ENCODE results near the gene DHX38.

Gene DHX38

DNA sequence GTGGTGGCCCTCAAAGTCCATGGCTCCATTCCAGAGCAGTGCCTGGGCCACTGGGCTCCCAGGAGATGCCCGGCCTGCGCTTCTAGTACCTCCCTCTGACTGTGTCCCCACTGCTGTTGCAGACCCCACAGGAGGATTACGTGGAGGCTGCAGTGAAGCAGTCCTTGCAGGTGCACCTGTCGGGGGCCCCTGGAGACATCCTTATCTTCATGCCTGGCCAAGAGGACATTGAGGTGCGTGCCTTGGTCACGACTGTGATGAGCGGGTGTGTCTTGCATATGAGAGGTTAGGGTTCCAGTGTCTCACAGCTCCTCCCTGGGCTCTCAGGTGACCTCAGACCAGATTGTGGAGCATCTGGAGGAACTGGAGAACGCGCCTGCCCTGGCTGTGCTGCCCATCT lies 11.3 kb downstream of the DHX38 start:
- Histone ChIP-seq H3K14ac (ENCODE audit: low read length) (no peak overlapping the region), H3K9ac (ENCODE audit: low read length) (no peak overlapping the region), H3K4me1 (ENCODE audit: control insufficient read depth in 1 of 2, insufficient read depth in 2 of 2, low read length in 2 of 2) (no peaks in the 10 kb centered on the region), H4K12ac (ENCODE audit: low read depth, low read length) (no peak overlapping the region), H3K9me3 (ENCODE audit: insufficient read depth, low read depth, low read length) (peaks cover 3% of the 10 kb centered on the region), H2BK12ac (ENCODE audit: low read length) (no peak overlapping the region), H3K4me3 (ENCODE audit: low read depth, low read length) (no peak overlapping the region), H2BK5ac (ENCODE audit: low read depth, low read length, poor library complexity) (no peak overlapping the region), H3K27me3 (ENCODE audit: insufficient read depth, low read length) (no peaks in the 10 kb centered on the region), H4K91ac (ENCODE audit: low read depth, low read length) (no peak overlapping the region), H3K27ac (ENCODE audit: low read depth, low read length) (no peak overlapping the region), H2AFZ (ENCODE audit: insufficient read depth, low read length, poor library complexity) (no peak overlapping the region), H3K79me2 (ENCODE audit: control insufficient read depth, insufficient read depth, low read length, poor library complexity) (no peaks in the 10 kb centered on the region), H3K79me1 (ENCODE audit: low read length) (no peaks in the 10 kb centered on the region), H3K18ac (ENCODE audit: low read length) (no peak overlapping the region), H3K36me3 (ENCODE audit: control insufficient read depth in 1 of 2, insufficient read depth in 2 of 2, low read length in 2 of 2) (peaks cover 78 to 95% of the 10 kb centered on the region in 2 experiments), H2AK5ac (ENCODE audit: low read length) (no peak overlapping the region), H2BK120ac (ENCODE audit: insufficient read depth, low read length, poor library complexity) (no peak overlapping the region), H3K4me2 (ENCODE audit: low read length) (no peak overlapping the region), H4K8ac (ENCODE audit: low read depth, low read length) (no peak overlapping the region), H3K4ac (ENCODE audit: low read depth, low read length) (no peak overlapping the region), H3K23ac (ENCODE audit: low read length) (no peak overlapping the region)
- WGBS (ENCODE audit: extremely low coverage, insufficient coverage, insufficient read length), result no CpG with 5 or more reads among the region's 9 CpGs
- DNase-seq, result no peak

DNA sequence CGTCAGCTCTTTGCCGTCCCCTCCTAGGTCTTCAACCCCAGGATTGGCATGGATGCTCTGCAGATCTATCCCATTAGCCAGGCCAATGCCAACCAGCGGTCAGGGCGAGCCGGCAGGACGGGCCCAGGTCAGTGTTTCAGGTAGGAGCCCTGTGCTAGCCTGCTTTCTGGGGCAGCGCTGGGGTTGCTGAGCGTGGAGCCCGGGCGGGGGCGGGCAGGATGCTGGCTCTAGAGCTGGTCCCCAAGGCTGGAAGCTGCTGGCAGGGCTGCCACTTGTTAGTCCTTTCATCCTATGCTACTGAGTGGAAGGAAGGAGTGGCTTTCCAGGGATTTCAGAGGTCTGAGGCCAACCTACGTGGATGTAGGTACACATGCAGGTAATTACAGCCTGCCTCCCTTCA lies 12.3 kb downstream of the DHX38 start:
- Histone ChIP-seq H3K9ac (ENCODE audit: low read length) (no peak overlapping the region), H3K14ac (ENCODE audit: low read length) (no peak overlapping the region), H3K79me2 (ENCODE audit: control insufficient read depth, insufficient read depth, low read length, poor library complexity) (no peaks in the 10 kb centered on the region), H3K4ac (ENCODE audit: low read depth, low read length) (no peak overlapping the region), H3K4me2 (ENCODE audit: low read length) (no peak overlapping the region), H3K36me3 (ENCODE audit: control insufficient read depth in 1 of 2, insufficient read depth in 2 of 2, low read length in 2 of 2) (peaks cover 75 to 95% of the 10 kb centered on the region in 2 experiments), H2BK12ac (ENCODE audit: low read length) (no peak overlapping the region), H3K27me3 (ENCODE audit: insufficient read depth, low read length) (no peaks in the 10 kb centered on the region), H4K8ac (ENCODE audit: low read depth, low read length) (no peak overlapping the region), H3K18ac (ENCODE audit: low read length) (no peak overlapping the region), H3K79me1 (ENCODE audit: low read length) (no peaks in the 10 kb centered on the region), H4K91ac (ENCODE audit: low read depth, low read length) (no peak overlapping the region), H3K27ac (ENCODE audit: low read depth, low read length) (no peak overlapping the region), H2BK120ac (ENCODE audit: insufficient read depth, low read length, poor library complexity) (no peak overlapping the region), H2AK5ac (ENCODE audit: low read length) (no peak overlapping the region), H4K12ac (ENCODE audit: low read depth, low read length) (no peak overlapping the region), H3K9me3 (ENCODE audit: insufficient read depth, low read depth, low read length) (peaks cover 3% of the 10 kb centered on the region), H2AFZ (ENCODE audit: insufficient read depth, low read length, poor library complexity) (no peak overlapping the region), H3K23ac (ENCODE audit: low read length) (no peak overlapping the region), H2BK5ac (ENCODE audit: low read depth, low read length, poor library complexity) (no peak overlapping the region), H3K4me3 (ENCODE audit: low read depth, low read length) (no peak overlapping the region), H3K4me1 (ENCODE audit: control insufficient read depth in 1 of 2, insufficient read depth in 2 of 2, low read length in 2 of 2) (no peaks in the 10 kb centered on the region)
- no peak for DNase-seq
- WGBS (ENCODE audit: extremely low coverage, insufficient coverage, insufficient read length), result no CpG with 5 or more reads among the region's 12 CpGs

DNA sequence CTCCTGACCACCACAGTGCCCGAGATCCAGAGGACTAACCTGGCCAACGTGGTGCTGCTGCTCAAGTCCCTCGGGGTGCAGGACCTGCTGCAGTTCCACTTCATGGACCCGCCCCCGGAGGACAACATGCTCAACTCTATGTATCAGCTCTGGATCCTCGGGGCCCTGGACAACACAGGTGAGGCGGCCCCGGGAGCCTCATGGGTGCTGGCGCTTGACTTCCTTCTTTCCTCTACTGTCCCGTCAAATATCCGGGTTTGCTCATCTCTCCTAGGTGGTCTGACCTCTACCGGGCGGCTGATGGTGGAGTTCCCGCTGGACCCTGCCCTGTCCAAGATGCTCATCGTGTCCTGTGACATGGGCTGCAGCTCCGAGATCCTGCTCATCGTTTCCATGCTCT lies 13.7 kb downstream of the DHX38 start:
- H3K4ac ChIP-seq (ENCODE audit: low read depth, low read length), result no peak overlapping the region
- no peak overlapping the region for H3K9ac ChIP-seq (ENCODE audit: low read length)
- DNase-seq, result no peak
- no peak overlapping the region for H3K27ac ChIP-seq (ENCODE audit: low read depth, low read length)
- H4K8ac ChIP-seq (ENCODE audit: low read depth, low read length), result no peak overlapping the region
- no peak overlapping the region for H3K4me2 ChIP-seq (ENCODE audit: low read length)
- no peak overlapping the region for H2BK120ac ChIP-seq (ENCODE audit: insufficient read depth, low read length, poor library complexity)
- no peak overlapping the region for H2AFZ ChIP-seq (ENCODE audit: insufficient read depth, low read length, poor library complexity)
- H2AK5ac ChIP-seq (ENCODE audit: low read length), result no peak overlapping the region
- no peak overlapping the region for H3K4me3 ChIP-seq (ENCODE audit: low read depth, low read length)
- H3K27me3 ChIP-seq (ENCODE audit: insufficient read depth, low read length), result no peaks in the 10 kb centered on the region
- H4K12ac ChIP-seq (ENCODE audit: low read depth, low read length), result no peak overlapping the region
- H3K18ac ChIP-seq (ENCODE audit: low read length), result no peak overlapping the region
- no peaks in the 10 kb centered on the region for H3K79me1 ChIP-seq (ENCODE audit: low read length)
- H2BK5ac ChIP-seq (ENCODE audit: low read depth, low read length, poor library complexity), result no peak overlapping the region
- no peaks in the 10 kb centered on the region for H3K4me1 ChIP-seq (ENCODE audit: control insufficient read depth in 1 of 2, insufficient read depth in 2 of 2, low read length in 2 of 2)
- H3K14ac ChIP-seq (ENCODE audit: low read length), result no peak overlapping the region
- peaks cover 5% of the 10 kb centered on the region for H3K9me3 ChIP-seq (ENCODE audit: insufficient read depth, low read depth, low read length)
- H4K91ac ChIP-seq (ENCODE audit: low read depth, low read length), result no peak overlapping the region
- no peaks in the 10 kb centered on the region for H3K79me2 ChIP-seq (ENCODE audit: control insufficient read depth, insufficient read depth, low read length, poor library complexity)
- no CpG with 5 or more reads among the region's 17 CpGs for WGBS (ENCODE audit: extremely low coverage, insufficient coverage, insufficient read length)
- no peak overlapping the region for H2BK12ac ChIP-seq (ENCODE audit: low read length)
- no peak overlapping the region for H3K23ac ChIP-seq (ENCODE audit: low read length)
- peaks cover 81 to 96% of the 10 kb centered on the region in 2 experiments for H3K36me3 ChIP-seq (ENCODE audit: control insufficient read depth in 1 of 2, insufficient read depth in 2 of 2, low read length in 2 of 2)

DNA sequence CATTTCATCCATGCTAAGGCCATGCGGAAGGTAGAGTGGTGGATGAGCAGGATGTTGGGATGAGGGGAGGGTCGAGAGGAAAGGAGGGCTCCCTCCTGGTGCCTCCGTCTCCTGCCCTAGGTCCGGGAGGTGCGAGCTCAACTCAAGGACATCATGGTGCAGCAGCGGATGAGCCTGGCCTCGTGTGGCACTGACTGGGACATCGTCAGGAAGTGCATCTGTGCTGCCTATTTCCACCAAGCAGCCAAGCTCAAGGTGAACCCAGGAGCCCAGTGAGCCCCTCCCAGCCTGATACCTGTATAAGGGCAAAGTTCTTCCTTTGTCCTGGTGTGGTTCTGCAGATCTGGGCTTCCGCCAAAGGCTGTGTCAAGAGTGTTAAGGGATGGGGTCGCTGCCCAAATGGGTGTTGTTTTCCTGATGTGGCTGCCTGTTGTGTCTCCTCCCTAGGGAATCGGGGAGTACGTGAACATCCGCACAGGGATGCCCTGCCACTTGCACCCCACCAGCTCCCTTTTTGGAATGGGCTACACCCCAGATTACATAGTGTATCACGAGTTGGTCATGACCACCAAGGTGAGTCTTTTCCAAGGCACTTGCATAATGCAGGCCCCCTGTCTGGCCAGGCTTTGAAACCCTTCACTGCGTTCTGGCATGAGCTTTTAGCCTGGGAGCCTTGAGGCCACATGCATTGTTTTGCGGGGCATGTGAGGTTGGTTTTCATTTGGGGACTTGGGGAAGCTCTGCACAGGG lies 14.9 kb downstream of the DHX38 start:
- Histone ChIP-seq H3K4me3 (ENCODE audit: low read depth, low read length) (peak overlapping the region; percentile 10), H3K23ac (ENCODE audit: low read length) (no peak overlapping the region), H2AFZ (ENCODE audit: insufficient read depth, low read length, poor library complexity) (no peak overlapping the region), H3K27ac (ENCODE audit: low read depth, low read length) (no peak overlapping the region), H3K79me2 (ENCODE audit: control insufficient read depth, insufficient read depth, low read length, poor library complexity) (no peaks in the 10 kb centered on the region), H4K8ac (ENCODE audit: low read depth, low read length) (no peak overlapping the region), H3K9me3 (ENCODE audit: insufficient read depth, low read depth, low read length) (peaks cover 5% of the 10 kb centered on the region), H3K9ac (ENCODE audit: low read length) (no peak overlapping the region), H3K27me3 (ENCODE audit: insufficient read depth, low read length) (no peaks in the 10 kb centered on the region), H3K4me2 (ENCODE audit: low read length) (no peak overlapping the region), H4K91ac (ENCODE audit: low read depth, low read length) (no peak overlapping the region), H2AK5ac (ENCODE audit: low read length) (no peak overlapping the region), H3K36me3 (ENCODE audit: control insufficient read depth in 1 of 2, insufficient read depth in 2 of 2, low read length in 2 of 2) (peaks cover 77 to 93% of the 10 kb centered on the region in 2 experiments), H2BK12ac (ENCODE audit: low read length) (no peak overlapping the region), H3K4ac (ENCODE audit: low read depth, low read length) (no peak overlapping the region), H4K12ac (ENCODE audit: low read depth, low read length) (no peak overlapping the region), H2BK120ac (ENCODE audit: insufficient read depth, low read length, poor library complexity) (no peak overlapping the region), H3K79me1 (ENCODE audit: low read length) (no peaks in the 10 kb centered on the region), H3K4me1 (ENCODE audit: control insufficient read depth in 1 of 2, insufficient read depth in 2 of 2, low read length in 2 of 2) (no peaks in the 10 kb centered on the region), H2BK5ac (ENCODE audit: low read depth, low read length, poor library complexity) (no peak overlapping the region), H3K14ac (ENCODE audit: low read length) (no peak overlapping the region), H3K18ac (ENCODE audit: low read length) (no peak overlapping the region)
- DNase-seq, result no peak
- WGBS (ENCODE audit: extremely low coverage, insufficient coverage, insufficient read length), result no CpG with 5 or more reads among the region's 16 CpGs
